SK-N-SH (cell line): ENCODE data around the gene TNFAIP8L2. TPM values are rescaled to one million over a fixed set of nuclear protein-coding genes. Genes with fewer than 3 reads are reported as not detected.

Source experiments
- CTCF ChIA-PET: fragments of 300-600, 350-600 bp; formaldehyde crosslinking; extraction: SDS; loops from one replicate; lab custom pipeline; 2021; lab: Yijun Ruan, JAX
- POLR2A ChIA-PET: fragments of 350-600 bp; sonication (Branson Sonifier 250); formaldehyde crosslinking; extraction: SDS; loops from one replicate; lab custom pipeline; 2020; ENCODE audit warnings: antibody characterized with exemption, inconsistent platforms; lab: Yijun Ruan, JAX
- DNase-seq: peaks from one replicate; pipeline ENCODE4 v3.0.0; 2012
- H2AFZ ChIP-seq: fragments of 200-600 bp; sonication (generic); 2 replicates; pipeline ENCODE4 v1.8.1; 2016; ENCODE audit warnings: antibody characterized with exemption, mild to moderate bottlenecking, low read depth
- H3F3A ChIP-seq: fragments of 200-600 bp; sonication (generic); replicated peaks from 2 replicates; pipeline ENCODE3; 2016; ENCODE audit warnings: antibody characterized with exemption, mild to moderate bottlenecking; ENCODE audit not compliant: insufficient read depth
- H3K27ac ChIP-seq, 2 experiments: fragments of 200-500 bp in 1 of 2; fragments of 200-600 bp in 1 of 2; sonication (Bioruptor generic) in 1 of 2; sonication (generic), shearing (Covaris generic) in 1 of 2; 2 replicates each; pipeline versions ENCODE4 v1.5.1 to v1.6.1; 2014 to 2016; ENCODE audit warnings: low read depth in 2 of 2, inconsistent platforms in 1 of 2, low read length in 1 of 2, mild to moderate bottlenecking in 1 of 2, mixed read lengths in 1 of 2
- H3K27me3 ChIP-seq: fragments of 200-600 bp; sonication (generic), shearing (Covaris generic); 2 replicates; pipeline ENCODE4 v1.6.1; 2016; ENCODE audit warnings: mixed run types; ENCODE audit not compliant: insufficient read depth
- H3K36me3 ChIP-seq, 2 experiments: fragments of 200-500 bp in 1 of 2; fragments of 200-600 bp in 1 of 2; sonication (Bioruptor generic) in 1 of 2; sonication (generic) in 1 of 2; replicated peaks in 1 of 2; 2 replicates each; pipeline versions ENCODE3 to v1.5.1; 2014 to 2016; ENCODE audit warnings: low read length in 1 of 2, mild to moderate bottlenecking in 1 of 2; ENCODE audit not compliant: insufficient read depth in 2 of 2, control insufficient read depth in 1 of 2
- H3K4me1 ChIP-seq, 2 experiments: fragments of 200-500 bp in 1 of 2; fragments of 200-600 bp in 1 of 2; sonication (Bioruptor generic) in 1 of 2; sonication (generic), shearing (Covaris generic) in 1 of 2; 2 replicates each; pipeline versions ENCODE4 v1.5.1 to v1.6.1; 2014 to 2016; ENCODE audit warnings: low read depth in 1 of 2, low read length in 1 of 2, mixed run types in 1 of 2; ENCODE audit not compliant: insufficient read depth in 2 of 2, control insufficient read depth in 1 of 2
- H3K4me2 ChIP-seq: fragments of 200-600 bp; sonication (generic), shearing (Covaris generic); 2 replicates; pipeline ENCODE4 v1.6.1; 2017; ENCODE audit warnings: mixed run types
- H3K4me3 ChIP-seq, 2 experiments: fragments of 200-500 bp in 1 of 2; fragments of 200-600 bp in 1 of 2; sonication (Bioruptor generic) in 1 of 2; sonication (generic), shearing (Covaris generic) in 1 of 2; 2 replicates each; pipeline versions ENCODE4 v1.5.1 to v1.8.1; 2014 to 2016; ENCODE audit warnings: low read depth in 2 of 2, inconsistent platforms in 1 of 2, low read length in 1 of 2, mild to moderate bottlenecking in 1 of 2, mixed read lengths in 1 of 2, moderate library complexity in 1 of 2
- H3K79me2 ChIP-seq: fragments of 200-600 bp; sonication (generic); 2 replicates; pipeline ENCODE4 v1.8.1; 2017; ENCODE audit warnings: mild to moderate bottlenecking; ENCODE audit not compliant: insufficient read depth
- H3K9ac ChIP-seq: fragments of 200-600 bp; sonication (generic); 2 replicates; pipeline ENCODE4 v1.6.1; 2017; ENCODE audit warnings: mixed run types
- H3K9me2 ChIP-seq: fragments of 200-600 bp; sonication (generic); 2 replicates; pipeline ENCODE4 v1.6.1; 2017; ENCODE audit warnings: mixed run types
- H3K9me3 ChIP-seq: fragments of 200-600 bp; sonication (generic); 2 replicates; pipeline ENCODE4 v1.6.1; 2017; ENCODE audit warnings: mixed run types, mild to moderate bottlenecking, moderate library complexity
- H4K20me1 ChIP-seq: fragments of 200-600 bp; sonication (generic); 2 replicates; pipeline ENCODE4 v1.6.1; 2017; ENCODE audit warnings: mild to moderate bottlenecking, mixed run types; ENCODE audit not compliant: insufficient read depth
- CHD2 ChIP-seq: fragments of 150-350 bp; IDR thresholded peaks from 2 replicates; pipeline ENCODE4 v1.6.1; 2018; ENCODE audit warnings: low read length; ENCODE audit not compliant: partially characterized antibody
- EP300 ChIP-seq, 2 experiments: IDR thresholded peaks; 2 replicates each; pipeline versions ENCODE4 v1.4.0 to v1.6.1; 2012; ENCODE audit warnings: borderline replicate concordance in 1 of 2, low read depth in 1 of 2, low read length in 1 of 2
- EZH2phosphoT487 ChIP-seq: fragments of 200-600 bp; sonication (generic); IDR thresholded peaks from 2 replicates; pipeline ENCODE4 v1.6.1; 2017; ENCODE audit warnings: low read depth, mixed run types, mild to moderate bottlenecking, antibody characterized with exemption, moderate library complexity, borderline replicate concordance
- FOSL2 ChIP-seq: IDR thresholded peaks from 2 replicates; pipeline ENCODE4 v1.4.0; 2012; ENCODE audit warnings: low read depth, mild to moderate bottlenecking, moderate library complexity, borderline replicate concordance
- FOXJ3 ChIP-seq: sonication (generic); formaldehyde crosslinking; IDR thresholded peaks from 2 replicates; pipeline ENCODE4 v1.5.1; 2020; ENCODE audit warnings: mild to moderate bottlenecking, missing genetic modification reagents
- FOXM1 ChIP-seq: IDR thresholded peaks from 2 replicates; pipeline ENCODE4 v1.4.0; 2012; ENCODE audit warnings: low read depth, mild to moderate bottlenecking
- JUND ChIP-seq: IDR thresholded peaks from 2 replicates; pipeline ENCODE4 v1.4.0; 2012
- MXI1 ChIP-seq: IDR thresholded peaks from 2 replicates; pipeline ENCODE4 v1.6.1; 2012; ENCODE audit warnings: mild to moderate bottlenecking, low read depth, low read length, improper control_type of control experiment
- NRF1 ChIP-seq: IDR thresholded peaks from 2 replicates; pipeline ENCODE4 v1.6.1; 2012; ENCODE audit warnings: low read depth, mild to moderate bottlenecking, low read length
- RAD21 ChIP-seq: IDR thresholded peaks from 2 replicates; pipeline ENCODE4 v1.6.1; 2012; ENCODE audit warnings: mild to moderate bottlenecking, low read length
- SIN3A ChIP-seq: IDR thresholded peaks from 2 replicates; pipeline ENCODE4 v1.6.1; 2012; ENCODE audit warnings: low read depth, mild to moderate bottlenecking, low read length, moderate library complexity, borderline replicate concordance
- SMC3 ChIP-seq: IDR thresholded peaks from 2 replicates; pipeline ENCODE4 v1.6.1; 2012; ENCODE audit warnings: low read depth, low read length, improper control_type of control experiment
- TAF1 ChIP-seq: IDR thresholded peaks from 2 replicates; pipeline ENCODE4 v1.6.1; 2012; ENCODE audit warnings: low read depth, mild to moderate bottlenecking, low read length, moderate library complexity, borderline replicate concordance
- TCF12 ChIP-seq: IDR thresholded peaks from 2 replicates; pipeline ENCODE4 v1.4.0; 2012
- WGBS: methylation state at CpG from one replicate; pipeline ENCODE4 v1.1.6; 2017; ENCODE audit warnings: low lambda C conversion rate; 5-methylcytosine and 5-hydroxymethylcytosine counted together
- polyA plus RNA-seq, 3 experiments: library from polyadenylated mRNA; depleted of rRNA; stranded (reverse); fragments of >200 nt; gene quantifications; 2 replicates each; pipeline ENCODE4 v1.2.3, GENCODE V29; 2012
- TF ChIP-seq, protein P1 (sequence below): IDR thresholded peaks from 2 replicates; pipeline ENCODE4 v1.4.0; 2012; ENCODE audit warnings: low read depth, borderline replicate concordance
- TF ChIP-seq, protein P2 (sequence below): fragments of 150-350 bp; IDR thresholded peaks from 2 replicates; pipeline ENCODE4 v1.6.1; 2016; ENCODE audit warnings: mild to moderate bottlenecking, low read depth, low read length
- TF ChIP-seq, protein P3 (sequence below): IDR thresholded peaks from 2 replicates; pipeline ENCODE4 v1.4.0; 2012; ENCODE audit warnings: low read depth, borderline replicate concordance
- TF ChIP-seq, protein P4 (sequence below): fragments of 200-600 bp; sonication (generic); IDR thresholded peaks from 2 replicates; pipeline ENCODE4 v1.6.1; 2017; ENCODE audit warnings: antibody characterized with exemption, mild to moderate bottlenecking, moderate library complexity
- TF ChIP-seq, protein P5 (sequence below): IDR thresholded peaks from 2 replicates; pipeline ENCODE4 v1.6.1; 2012; ENCODE audit warnings: mild to moderate bottlenecking, low read depth, low read length, moderate library complexity
- TF ChIP-seq, protein P6 (sequence below): IDR thresholded peaks from 2 replicates; pipeline ENCODE4; 2012

The TNFAIP8L2 gene
- polyA plus RNA-seq (2012; rRNA removed): not detected in 2 replicates
- not detected in 2 replicates for polyA plus RNA-seq (2012; cell fraction: cytosol; rRNA removed)
- 0.07 TPM in 1 of 2 replicates, not detected in the other for polyA plus RNA-seq (2012; cell fraction: nucleus; rRNA removed)

DNA sequence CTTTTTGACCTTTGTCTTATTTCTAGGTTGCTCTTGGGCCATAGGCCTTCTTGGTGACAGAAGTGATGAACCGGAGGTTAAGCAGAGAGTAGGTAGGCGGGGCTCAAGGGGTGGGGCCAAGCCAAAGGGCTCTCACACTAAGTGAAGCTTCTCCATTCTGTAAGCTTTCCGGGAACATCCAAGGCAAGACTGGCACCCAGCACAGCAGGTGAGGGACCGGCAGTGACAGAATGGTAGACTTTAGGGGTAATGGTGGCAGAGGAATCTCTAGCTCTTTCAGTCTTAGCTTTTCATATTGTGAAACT is at the start of gene TNFAIP8L2:
TNFAIP8L2 (plus strand) TSS at position 135 of the 305 bp plus-strand sequence. CDS start 2,049 bp downstream, outside the sequence.
- H3K4me3 ChIP-seq: no peak within 1 kb of the TSS
- H3K9ac ChIP-seq: no peak within 1 kb of the TSS
- H3K4me1 ChIP-seq: no peaks in the 10 kb centered on the region
- H2AFZ ChIP-seq: no peak within 1 kb of the TSS
- H3K79me2 ChIP-seq: no peaks in the 10 kb centered on the region
- CTCF ChIA-PET: interaction anchor here (0.6 to 6.6 kb wide), 14 partner anchors 8 to 503 kb away, joined by 3 to 113 read pairs (median 4); partner anchors contain the start of genes CDC42SE1, GABPB2, LYSMD1 and SEMA6C
- peaks cover 9 to 33% of the 10 kb centered on the region in 2 experiments for H3K36me3 ChIP-seq
- DNase-seq: no peak
- WGBS: 79% methylated on average over 4 of the region's 4 CpGs
- TF ChIP-seq EZH2phosphoT487 (no peak), FOSL2 (no peak), SIN3A (no peak), NRF1 (no peak), CHD2 (no peak), TCF12 (no peak), FOXJ3 (CRISPR knock-in tag) (no peak), MXI1 (no peak), SMC3 (no peak), FOXM1 (no peak), JUND (no peak), EP300 (IDR thresholded peaks at IDR 0.05; ENCODE audit: borderline replicate concordance in 1 of 2, low read depth in 1 of 2, low read length in 1 of 2) (no peak), RAD21 (no peak), TAF1 (no peak)
- TF ChIP-seq, protein P1, sequence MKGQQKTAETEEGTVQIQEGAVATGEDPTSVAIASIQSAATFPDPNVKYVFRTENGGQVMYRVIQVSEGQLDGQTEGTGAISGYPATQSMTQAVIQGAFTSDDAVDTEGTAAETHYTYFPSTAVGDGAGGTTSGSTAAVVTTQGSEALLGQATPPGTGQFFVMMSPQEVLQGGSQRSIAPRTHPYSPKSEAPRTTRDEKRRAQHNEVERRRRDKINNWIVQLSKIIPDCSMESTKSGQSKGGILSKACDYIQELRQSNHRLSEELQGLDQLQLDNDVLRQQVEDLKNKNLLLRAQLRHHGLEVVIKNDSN: no peak
- TF ChIP-seq, protein P2, sequence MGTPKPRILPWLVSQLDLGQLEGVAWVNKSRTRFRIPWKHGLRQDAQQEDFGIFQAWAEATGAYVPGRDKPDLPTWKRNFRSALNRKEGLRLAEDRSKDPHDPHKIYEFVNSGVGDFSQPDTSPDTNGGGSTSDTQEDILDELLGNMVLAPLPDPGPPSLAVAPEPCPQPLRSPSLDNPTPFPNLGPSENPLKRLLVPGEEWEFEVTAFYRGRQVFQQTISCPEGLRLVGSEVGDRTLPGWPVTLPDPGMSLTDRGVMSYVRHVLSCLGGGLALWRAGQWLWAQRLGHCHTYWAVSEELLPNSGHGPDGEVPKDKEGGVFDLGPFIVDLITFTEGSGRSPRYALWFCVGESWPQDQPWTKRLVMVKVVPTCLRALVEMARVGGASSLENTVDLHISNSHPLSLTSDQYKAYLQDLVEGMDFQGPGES: no peak
- TF ChIP-seq, protein P3, sequence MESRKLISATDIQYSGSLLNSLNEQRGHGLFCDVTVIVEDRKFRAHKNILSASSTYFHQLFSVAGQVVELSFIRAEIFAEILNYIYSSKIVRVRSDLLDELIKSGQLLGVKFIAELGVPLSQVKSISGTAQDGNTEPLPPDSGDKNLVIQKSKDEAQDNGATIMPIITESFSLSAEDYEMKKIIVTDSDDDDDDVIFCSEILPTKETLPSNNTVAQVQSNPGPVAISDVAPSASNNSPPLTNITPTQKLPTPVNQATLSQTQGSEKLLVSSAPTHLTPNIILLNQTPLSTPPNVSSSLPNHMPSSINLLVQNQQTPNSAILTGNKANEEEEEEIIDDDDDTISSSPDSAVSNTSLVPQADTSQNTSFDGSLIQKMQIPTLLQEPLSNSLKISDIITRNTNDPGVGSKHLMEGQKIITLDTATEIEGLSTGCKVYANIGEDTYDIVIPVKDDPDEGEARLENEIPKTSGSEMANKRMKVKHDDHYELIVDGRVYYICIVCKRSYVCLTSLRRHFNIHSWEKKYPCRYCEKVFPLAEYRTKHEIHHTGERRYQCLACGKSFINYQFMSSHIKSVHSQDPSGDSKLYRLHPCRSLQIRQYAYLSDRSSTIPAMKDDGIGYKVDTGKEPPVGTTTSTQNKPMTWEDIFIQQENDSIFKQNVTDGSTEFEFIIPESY: no peak
- TF ChIP-seq, protein P4, sequence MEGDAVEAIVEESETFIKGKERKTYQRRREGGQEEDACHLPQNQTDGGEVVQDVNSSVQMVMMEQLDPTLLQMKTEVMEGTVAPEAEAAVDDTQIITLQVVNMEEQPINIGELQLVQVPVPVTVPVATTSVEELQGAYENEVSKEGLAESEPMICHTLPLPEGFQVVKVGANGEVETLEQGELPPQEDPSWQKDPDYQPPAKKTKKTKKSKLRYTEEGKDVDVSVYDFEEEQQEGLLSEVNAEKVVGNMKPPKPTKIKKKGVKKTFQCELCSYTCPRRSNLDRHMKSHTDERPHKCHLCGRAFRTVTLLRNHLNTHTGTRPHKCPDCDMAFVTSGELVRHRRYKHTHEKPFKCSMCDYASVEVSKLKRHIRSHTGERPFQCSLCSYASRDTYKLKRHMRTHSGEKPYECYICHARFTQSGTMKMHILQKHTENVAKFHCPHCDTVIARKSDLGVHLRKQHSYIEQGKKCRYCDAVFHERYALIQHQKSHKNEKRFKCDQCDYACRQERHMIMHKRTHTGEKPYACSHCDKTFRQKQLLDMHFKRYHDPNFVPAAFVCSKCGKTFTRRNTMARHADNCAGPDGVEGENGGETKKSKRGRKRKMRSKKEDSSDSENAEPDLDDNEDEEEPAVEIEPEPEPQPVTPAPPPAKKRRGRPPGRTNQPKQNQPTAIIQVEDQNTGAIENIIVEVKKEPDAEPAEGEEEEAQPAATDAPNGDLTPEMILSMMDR: no peak
- TF ChIP-seq, protein P5, sequence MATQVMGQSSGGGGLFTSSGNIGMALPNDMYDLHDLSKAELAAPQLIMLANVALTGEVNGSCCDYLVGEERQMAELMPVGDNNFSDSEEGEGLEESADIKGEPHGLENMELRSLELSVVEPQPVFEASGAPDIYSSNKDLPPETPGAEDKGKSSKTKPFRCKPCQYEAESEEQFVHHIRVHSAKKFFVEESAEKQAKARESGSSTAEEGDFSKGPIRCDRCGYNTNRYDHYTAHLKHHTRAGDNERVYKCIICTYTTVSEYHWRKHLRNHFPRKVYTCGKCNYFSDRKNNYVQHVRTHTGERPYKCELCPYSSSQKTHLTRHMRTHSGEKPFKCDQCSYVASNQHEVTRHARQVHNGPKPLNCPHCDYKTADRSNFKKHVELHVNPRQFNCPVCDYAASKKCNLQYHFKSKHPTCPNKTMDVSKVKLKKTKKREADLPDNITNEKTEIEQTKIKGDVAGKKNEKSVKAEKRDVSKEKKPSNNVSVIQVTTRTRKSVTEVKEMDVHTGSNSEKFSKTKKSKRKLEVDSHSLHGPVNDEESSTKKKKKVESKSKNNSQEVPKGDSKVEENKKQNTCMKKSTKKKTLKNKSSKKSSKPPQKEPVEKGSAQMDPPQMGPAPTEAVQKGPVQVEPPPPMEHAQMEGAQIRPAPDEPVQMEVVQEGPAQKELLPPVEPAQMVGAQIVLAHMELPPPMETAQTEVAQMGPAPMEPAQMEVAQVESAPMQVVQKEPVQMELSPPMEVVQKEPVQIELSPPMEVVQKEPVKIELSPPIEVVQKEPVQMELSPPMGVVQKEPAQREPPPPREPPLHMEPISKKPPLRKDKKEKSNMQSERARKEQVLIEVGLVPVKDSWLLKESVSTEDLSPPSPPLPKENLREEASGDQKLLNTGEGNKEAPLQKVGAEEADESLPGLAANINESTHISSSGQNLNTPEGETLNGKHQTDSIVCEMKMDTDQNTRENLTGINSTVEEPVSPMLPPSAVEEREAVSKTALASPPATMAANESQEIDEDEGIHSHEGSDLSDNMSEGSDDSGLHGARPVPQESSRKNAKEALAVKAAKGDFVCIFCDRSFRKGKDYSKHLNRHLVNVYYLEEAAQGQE: no peak
- TF ChIP-seq, protein P6, sequence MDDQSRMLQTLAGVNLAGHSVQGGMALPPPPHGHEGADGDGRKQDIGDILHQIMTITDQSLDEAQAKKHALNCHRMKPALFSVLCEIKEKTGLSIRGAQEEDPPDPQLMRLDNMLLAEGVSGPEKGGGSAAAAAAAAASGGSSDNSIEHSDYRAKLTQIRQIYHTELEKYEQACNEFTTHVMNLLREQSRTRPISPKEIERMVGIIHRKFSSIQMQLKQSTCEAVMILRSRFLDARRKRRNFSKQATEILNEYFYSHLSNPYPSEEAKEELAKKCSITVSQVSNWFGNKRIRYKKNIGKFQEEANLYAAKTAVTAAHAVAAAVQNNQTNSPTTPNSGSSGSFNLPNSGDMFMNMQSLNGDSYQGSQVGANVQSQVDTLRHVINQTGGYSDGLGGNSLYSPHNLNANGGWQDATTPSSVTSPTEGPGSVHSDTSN: no peak
- TF ChIP-seq, all 33 proteins: peak for 0
- POLR2A ChIA-PET: interaction anchor here (0.6 kb wide), 1 partner anchor 89 kb away, joined by 3 read pairs; no protein-coding TSS in a partner anchor
- Histone ChIP-seq H3K27me3 (no peaks in the 10 kb centered on the region), H3K9me3 (no peaks in the 10 kb centered on the region), H3K9me2 (no peaks in the 10 kb centered on the region), H3F3A (peaks cover 5% of the 10 kb centered on the region), H3K4me2 (no peak within 1 kb of the TSS), H3K27ac (no peak within 1 kb of the TSS), H4K20me1 (no peaks in the 10 kb centered on the region)
